ENCODE measurements around the gene RNF182.
A peak's percentile ranks its signal among the peaks of the same experiment; 100 is the strongest.
"Not testable (repeated sequence)": the region's sequence is repeated elsewhere in the genome, so short reads cannot be mapped to it uniquely, and the experiment has no call there.

RNF182 gene

GRCh38 chr6:13924146-13924948 lies 405 bp upstream of the RNF182 start:
- CTCF ChIA-PET: interaction anchor here (2.0 kb wide), 1 partner anchor 16 kb away, joined by 7 read pairs; no protein-coding TSS in a partner anchor
- Mint-ChIP-seq H3K27me3 (peaks cover 53% of the 10 kb centered on the region), H3K4me1 (peaks cover 13% of the 10 kb centered on the region), H3K27ac (no peak overlapping the region), H3K4me3 (peak overlapping the region; percentile 73), H3K9me3 (no peaks in the 10 kb centered on the region), H3K36me3 (no peaks in the 10 kb centered on the region)
- DNase-seq: no peak

GRCh38 chr6:13926378-13926777 lies 1.6 kb downstream of the RNF182 start:
- no peak for DNase-seq
- Mint-ChIP-seq H3K9me3 (no peaks in the 10 kb centered on the region), H3K4me3 (no peak overlapping the region), H3K36me3 (no peaks in the 10 kb centered on the region), H3K27me3 (peaks cover 61% of the 10 kb centered on the region), H3K27ac (no peak overlapping the region), H3K4me1 (peaks cover 13% of the 10 kb centered on the region)
- CTCF ChIA-PET: no interaction called here

DNA sequence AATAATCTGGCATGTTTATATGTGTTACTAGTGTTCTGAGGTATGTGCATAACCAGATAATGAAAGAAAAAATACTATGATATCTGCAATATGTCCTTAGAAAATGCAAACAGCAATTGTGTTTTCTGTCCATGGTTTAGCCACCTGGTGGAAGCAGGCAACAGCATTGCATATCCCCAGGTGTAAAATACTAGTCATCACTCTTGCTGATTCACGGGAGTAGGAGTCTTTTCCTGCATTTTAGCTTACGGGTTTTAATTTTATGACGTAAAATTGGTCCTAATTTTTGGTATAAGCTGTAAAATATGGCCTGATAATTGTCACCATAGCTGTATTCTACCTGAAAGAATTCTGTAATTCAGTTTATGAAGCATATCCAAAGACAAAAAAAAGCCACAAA lies 2.5 kb downstream of the RNF182 start:
- no peak for DNase-seq
- no peak overlapping the region for H3K27ac Mint-ChIP-seq
- CTCF ChIA-PET: interaction anchor here (0.7 kb wide), 1 partner anchor 167 kb away, joined by 3 read pairs; no protein-coding TSS in a partner anchor
- peaks cover 13% of the 10 kb centered on the region for H3K4me1 Mint-ChIP-seq
- peaks cover 58% of the 10 kb centered on the region for H3K27me3 Mint-ChIP-seq
- no peaks in the 10 kb centered on the region for H3K9me3 Mint-ChIP-seq
- no peaks in the 10 kb centered on the region for H3K36me3 Mint-ChIP-seq
- no peak overlapping the region for H3K4me3 Mint-ChIP-seq

DNA sequence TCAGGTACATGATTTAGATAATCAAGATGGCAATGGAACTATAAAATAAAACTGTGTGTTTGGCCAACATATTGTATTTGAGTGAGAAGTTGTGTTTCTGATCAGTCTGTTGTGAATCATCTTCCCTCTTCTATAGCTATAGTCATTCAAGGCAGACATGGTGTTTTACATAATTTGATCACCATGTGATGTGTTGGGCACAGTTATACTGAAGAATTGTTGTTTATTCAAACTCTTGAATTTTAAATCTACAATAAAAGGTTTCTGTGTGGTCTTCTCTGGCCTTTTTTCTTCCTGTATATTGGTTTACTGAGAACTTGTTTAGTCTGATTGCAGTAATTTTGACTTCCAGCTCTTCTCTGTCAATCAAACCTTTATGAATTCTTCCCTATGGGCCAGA lies 4.4 kb downstream of the RNF182 start:
- Mint-ChIP-seq H3K27ac (no peak overlapping the region), H3K27me3 (peaks cover 45% of the 10 kb centered on the region), H3K9me3 (no peaks in the 10 kb centered on the region), H3K4me3 (no peak overlapping the region), H3K36me3 (no peaks in the 10 kb centered on the region), H3K4me1 (peaks cover 10% of the 10 kb centered on the region)
- no peak for DNase-seq
- CTCF ChIA-PET: no interaction called here

- H3K27ac Mint-ChIP-seq: no peak overlapping the region
- CTCF ChIA-PET: no interaction called here
- H3K36me3 Mint-ChIP-seq: no peaks in the 10 kb centered on the region
- no peak for DNase-seq
- no peaks in the 10 kb centered on the region for H3K4me1 Mint-ChIP-seq
- peaks cover 33% of the 10 kb centered on the region for H3K27me3 Mint-ChIP-seq
- H3K4me3 Mint-ChIP-seq: no peak overlapping the region
- no peaks in the 10 kb centered on the region for H3K9me3 Mint-ChIP-seq
Measured at GRCh38 chr6:13931797-13932402, 7.1 kb downstream of the RNF182 start.

DNA sequence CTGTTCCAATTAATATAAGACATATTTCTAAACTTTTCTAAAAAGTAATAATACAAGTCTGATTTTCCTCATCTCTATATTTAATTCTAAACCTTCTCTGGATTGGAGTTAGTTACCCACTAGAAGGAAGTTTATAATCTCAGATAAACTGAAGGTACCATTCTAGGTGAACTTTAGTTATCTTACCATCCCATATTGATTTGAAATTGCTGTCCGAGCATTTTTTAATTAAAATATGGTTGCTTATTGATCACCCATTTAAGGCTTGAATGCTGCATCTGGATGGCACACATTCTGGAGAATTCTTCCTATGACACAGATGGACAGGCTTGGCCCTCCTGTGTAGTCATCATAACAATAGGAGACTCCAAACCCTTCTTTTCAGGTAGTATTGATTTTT lies 8.0 kb downstream of the RNF182 start:
- H3K27ac Mint-ChIP-seq: no peak overlapping the region
- no peak overlapping the region for H3K4me3 Mint-ChIP-seq
- no peaks in the 10 kb centered on the region for H3K36me3 Mint-ChIP-seq
- peaks cover 27% of the 10 kb centered on the region for H3K27me3 Mint-ChIP-seq
- no peaks in the 10 kb centered on the region for H3K4me1 Mint-ChIP-seq
- no peaks in the 10 kb centered on the region for H3K9me3 Mint-ChIP-seq
- CTCF ChIA-PET: no interaction called here
- no peak for DNase-seq

DNA sequence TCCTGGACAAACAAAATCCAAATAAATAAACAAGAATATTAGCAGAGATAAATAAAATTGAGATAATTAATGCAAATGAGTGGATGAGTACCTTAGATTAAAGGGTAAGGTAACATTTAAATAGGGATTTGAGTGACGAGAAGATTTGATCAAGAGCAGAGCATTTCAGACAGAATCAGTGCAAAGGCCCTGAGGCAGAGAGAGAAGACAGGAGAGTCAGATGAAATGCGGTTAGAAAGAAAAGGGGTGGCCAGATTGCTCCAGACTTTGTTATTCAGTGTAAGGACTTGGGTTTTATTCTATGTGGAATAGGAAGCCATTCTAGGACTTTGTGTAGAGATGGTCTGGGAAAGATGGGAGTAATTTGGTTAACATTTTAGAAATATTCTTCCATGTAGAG lies 10.0 kb downstream of the RNF182 start:
- Mint-ChIP-seq H3K27me3 (peaks cover 20% of the 10 kb centered on the region), H3K27ac (no peak overlapping the region), H3K4me3 (no peak overlapping the region), H3K36me3 (no peaks in the 10 kb centered on the region), H3K9me3 (no peaks in the 10 kb centered on the region), H3K4me1 (no peaks in the 10 kb centered on the region)
- no peak for DNase-seq
- CTCF ChIA-PET: no interaction called here

DNA sequence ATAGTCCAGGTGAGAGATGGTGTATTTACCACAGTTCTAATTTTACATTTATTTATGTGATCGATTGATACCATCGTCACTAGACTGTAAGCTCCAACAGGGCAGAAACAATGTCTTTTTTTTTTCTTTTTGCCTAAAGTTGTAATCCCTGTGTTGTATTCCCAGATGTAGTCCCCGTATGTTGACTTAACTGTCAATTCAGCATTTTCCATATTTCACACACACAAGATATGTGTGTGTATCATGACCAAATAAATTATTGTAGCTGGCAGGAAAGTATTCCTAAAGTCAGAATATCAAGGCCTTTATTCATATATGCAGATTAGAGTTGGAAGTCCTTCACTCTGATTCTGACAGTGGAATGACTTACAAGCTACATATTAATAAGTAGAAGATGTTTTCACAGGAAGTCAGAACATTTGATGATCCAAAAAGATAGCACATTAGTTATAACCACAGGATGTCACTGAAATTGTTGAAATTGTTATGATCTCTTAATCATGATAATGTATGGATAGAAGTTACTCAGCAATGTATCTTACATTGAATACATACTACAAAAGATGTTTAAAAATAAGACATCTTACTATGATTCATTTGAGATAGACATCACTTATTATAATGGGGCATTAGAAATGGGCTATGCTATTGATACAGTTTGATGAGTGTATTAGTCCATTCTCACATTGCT lies 10.6 kb downstream of the RNF182 start:
- Mint-ChIP-seq H3K4me1 (no peaks in the 10 kb centered on the region), H3K27ac (no peak overlapping the region), H3K4me3 (no peak overlapping the region)

DNA sequence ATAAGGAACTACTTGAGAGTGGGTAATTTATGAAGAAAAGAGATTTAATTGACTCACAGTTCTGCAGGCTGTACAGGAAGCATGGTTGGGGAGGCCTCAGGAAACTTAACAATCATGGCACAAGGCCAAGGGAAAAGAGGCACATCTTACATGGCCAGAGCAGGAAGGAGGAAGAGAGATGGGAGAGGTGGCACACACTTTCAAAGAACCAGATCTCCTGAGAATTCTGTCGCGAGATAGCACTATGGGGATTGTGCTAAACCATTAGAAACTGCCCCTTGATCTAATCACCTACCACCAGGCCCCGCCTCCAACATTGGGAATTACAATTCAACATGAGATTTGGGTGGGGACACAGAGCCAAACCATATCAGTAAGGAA lies 11.1 kb downstream of the RNF182 start:
- H3K36me3 Mint-ChIP-seq, CTCF ChIA-PET, H3K27ac Mint-ChIP-seq, H3K4me3 Mint-ChIP-seq, DNase-seq, H3K4me1 Mint-ChIP-seq, H3K9me3 Mint-ChIP-seq: not testable (repeated sequence)
- peaks cover 15% of the 10 kb centered on the region for H3K27me3 Mint-ChIP-seq

More for the DNA sequence above, 10.6 kb downstream of the RNF182 start:
- CTCF ChIA-PET: no interaction called here
- DNase-seq: no peak
- no peaks in the 10 kb centered on the region for H3K36me3 Mint-ChIP-seq
- peaks cover 18% of the 10 kb centered on the region for H3K27me3 Mint-ChIP-seq
- no peaks in the 10 kb centered on the region for H3K9me3 Mint-ChIP-seq

DNA sequence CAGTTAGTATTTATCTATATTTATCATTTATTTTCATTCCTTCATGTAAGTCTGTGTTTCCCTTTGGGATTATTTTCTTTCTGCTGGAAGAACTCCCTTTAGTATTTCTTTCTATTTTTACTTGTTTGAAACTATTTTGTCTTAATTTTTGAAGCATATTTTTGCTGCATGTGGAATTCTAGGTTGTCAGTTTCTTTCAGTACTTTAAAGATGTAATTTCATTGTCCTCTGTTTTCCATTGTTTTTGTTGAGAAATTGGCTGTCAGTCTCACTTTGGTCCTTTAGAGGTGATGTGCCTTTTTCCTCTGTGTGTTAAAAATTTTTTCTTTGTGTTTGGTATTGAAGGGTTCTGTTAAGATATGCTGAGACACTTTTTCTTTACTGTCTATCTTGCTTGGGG lies 17.1 kb downstream of the RNF182 start:
- Mint-ChIP-seq H3K4me3 (no peak overlapping the region), H3K9me3 (no peaks in the 10 kb centered on the region), H3K27me3 (peaks cover 12% of the 10 kb centered on the region), H3K36me3 (no peaks in the 10 kb centered on the region), H3K4me1 (no peaks in the 10 kb centered on the region), H3K27ac (no peak overlapping the region)
- no peak for DNase-seq
- CTCF ChIA-PET: no interaction called here

DNA sequence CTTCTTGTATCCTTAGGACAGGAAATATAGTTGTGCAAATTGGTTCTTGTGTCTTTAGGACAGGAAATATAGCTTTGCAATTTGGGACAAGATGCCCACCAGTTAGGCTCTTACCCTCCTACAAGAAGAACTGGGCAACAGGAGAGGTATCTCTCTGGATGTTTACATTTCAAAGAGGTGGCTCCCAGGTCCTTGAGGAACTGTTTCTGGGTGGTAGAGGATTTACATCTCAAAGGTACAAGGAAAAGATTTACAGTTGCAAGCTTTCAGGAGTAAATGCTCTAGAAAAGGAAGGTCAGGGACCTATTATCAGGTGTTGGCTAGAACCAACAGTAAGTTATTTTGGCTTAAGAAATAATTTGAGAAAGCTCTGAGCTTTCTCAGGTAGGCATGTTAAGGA lies 19.2 kb downstream of the RNF182 start:
- Mint-ChIP-seq H3K36me3 (no peaks in the 10 kb centered on the region), H3K9me3 (no peaks in the 10 kb centered on the region), H3K27me3 (peaks cover 12% of the 10 kb centered on the region), H3K4me1 (no peaks in the 10 kb centered on the region), H3K27ac (no peak overlapping the region), H3K4me3 (no peak overlapping the region)
- CTCF ChIA-PET: interaction anchor here (0.6 kb wide), 1 partner anchor 1976 kb away, joined by 3 read pairs; no protein-coding TSS in a partner anchor
- DNase-seq: no peak

- H3K4me1 Mint-ChIP-seq: no peaks in the 10 kb centered on the region
- peaks cover 18% of the 10 kb centered on the region for H3K27me3 Mint-ChIP-seq
- H3K27ac Mint-ChIP-seq: no peak overlapping the region
- H3K9me3 Mint-ChIP-seq: no peaks in the 10 kb centered on the region
- no peak for DNase-seq
- H3K4me3 Mint-ChIP-seq: no peak overlapping the region
- CTCF ChIA-PET: no interaction called here
- no peaks in the 10 kb centered on the region for H3K36me3 Mint-ChIP-seq
Measured at GRCh38 chr6:13946506-13946905, 21.8 kb downstream of the RNF182 start.

DNA sequence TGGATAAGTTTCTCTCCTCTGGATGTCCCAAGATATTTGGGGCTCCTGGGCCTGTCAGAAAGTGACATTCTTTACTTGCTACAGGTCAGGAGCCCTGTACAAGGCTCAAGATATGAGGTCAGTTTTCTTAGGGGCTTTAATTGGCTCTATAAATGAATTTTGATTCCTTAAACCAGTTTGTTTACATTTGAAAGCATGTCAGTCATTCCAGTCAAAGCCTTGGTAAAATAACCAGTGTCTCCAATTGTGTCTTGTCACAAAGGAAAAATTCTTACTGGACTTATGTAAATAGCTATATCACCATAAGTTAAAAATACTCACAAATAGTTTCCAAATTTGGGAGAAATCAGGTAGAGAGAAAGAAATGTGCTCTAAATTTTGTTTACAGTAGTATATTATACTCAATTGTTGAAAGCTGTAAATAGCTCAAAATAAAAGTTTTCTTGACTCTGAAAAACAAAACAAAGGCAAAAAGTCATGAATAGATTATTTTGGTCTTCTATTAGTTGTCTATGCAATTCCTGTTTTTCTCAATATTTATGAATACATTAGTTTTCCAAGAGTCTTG lies 22.9 kb downstream of the RNF182 start:
- Mint-ChIP-seq H3K36me3 (no peaks in the 10 kb centered on the region), H3K4me1 (no peaks in the 10 kb centered on the region), H3K27me3 (peaks cover 14% of the 10 kb centered on the region), H3K9me3 (no peaks in the 10 kb centered on the region), H3K27ac (no peak overlapping the region), H3K4me3 (no peak overlapping the region)
- DNase-seq: no peak
- CTCF ChIA-PET: no interaction called here

- H3K9me3 Mint-ChIP-seq: no peaks in the 10 kb centered on the region
- H3K36me3 Mint-ChIP-seq: no peaks in the 10 kb centered on the region
- H3K4me3 Mint-ChIP-seq: no peak overlapping the region
- no peak for DNase-seq
- H3K4me1 Mint-ChIP-seq: no peaks in the 10 kb centered on the region
- H3K27ac Mint-ChIP-seq: no peak overlapping the region
- CTCF ChIA-PET: no interaction called here
- peaks cover 10% of the 10 kb centered on the region for H3K27me3 Mint-ChIP-seq
Measured at GRCh38 chr6:13952101-13952500, 27.3 kb downstream of the RNF182 start.
